Measurements from ENCODE around the gene DIPK1B. TPM values are rescaled to one million over a fixed set of nuclear protein-coding genes. Genes with fewer than 3 reads are reported as not detected.

Gene DIPK1B
- total RNA-seq, 1 experiment from 2014 or later = 40.4 TPM

- peak overlapping the region; percentile 99 for H3K4me3 ChIP-seq (ENCODE audit: low read depth, low read length)
- intact Hi-C loops (cut with micrococcal nuclease; ENCODE audit: unreplicated experiment) = loop anchor here (1.0 kb wide), 1 partner anchor 28 kb away; no protein-coding TSS in a partner anchor
- peaks cover 17% of the 10 kb centered on the region for H3K36me3 ChIP-seq (ENCODE audit: control insufficient read depth, insufficient read depth, low read length)
- H3K9me3 ChIP-seq = no peaks in the 10 kb centered on the region
- H3K9me3 Mint-ChIP-seq (ENCODE audit: unreplicated experiment) = no peaks in the 10 kb centered on the region
- no TSS peak for BruUV-seq (replicated peaks)
- no peaks in the 10 kb centered on the region for H3K27me3 Mint-ChIP-seq (ENCODE audit: insufficient read depth, unreplicated experiment)
- H3K4me3 Mint-ChIP-seq (ENCODE audit: unreplicated experiment) = peak overlapping the region; percentile 97
- DNase-seq = no peak
- peaks cover 80% of the 10 kb centered on the region for H3K36me3 Mint-ChIP-seq (ENCODE audit: insufficient read depth, unreplicated experiment)
- CTCF ChIA-PET = interaction anchor here (0.7 kb wide), 1 partner anchor 13 kb away, joined by 4 read pairs; no protein-coding TSS in a partner anchor
- TF ChIP-seq, protein P1, sequence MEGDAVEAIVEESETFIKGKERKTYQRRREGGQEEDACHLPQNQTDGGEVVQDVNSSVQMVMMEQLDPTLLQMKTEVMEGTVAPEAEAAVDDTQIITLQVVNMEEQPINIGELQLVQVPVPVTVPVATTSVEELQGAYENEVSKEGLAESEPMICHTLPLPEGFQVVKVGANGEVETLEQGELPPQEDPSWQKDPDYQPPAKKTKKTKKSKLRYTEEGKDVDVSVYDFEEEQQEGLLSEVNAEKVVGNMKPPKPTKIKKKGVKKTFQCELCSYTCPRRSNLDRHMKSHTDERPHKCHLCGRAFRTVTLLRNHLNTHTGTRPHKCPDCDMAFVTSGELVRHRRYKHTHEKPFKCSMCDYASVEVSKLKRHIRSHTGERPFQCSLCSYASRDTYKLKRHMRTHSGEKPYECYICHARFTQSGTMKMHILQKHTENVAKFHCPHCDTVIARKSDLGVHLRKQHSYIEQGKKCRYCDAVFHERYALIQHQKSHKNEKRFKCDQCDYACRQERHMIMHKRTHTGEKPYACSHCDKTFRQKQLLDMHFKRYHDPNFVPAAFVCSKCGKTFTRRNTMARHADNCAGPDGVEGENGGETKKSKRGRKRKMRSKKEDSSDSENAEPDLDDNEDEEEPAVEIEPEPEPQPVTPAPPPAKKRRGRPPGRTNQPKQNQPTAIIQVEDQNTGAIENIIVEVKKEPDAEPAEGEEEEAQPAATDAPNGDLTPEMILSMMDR (IDR thresholded peaks at IDR 0.05; ENCODE audit: insufficient read depth in 1 of 2, low read depth in 1 of 2, low read length in 1 of 2, severe bottlenecking in 1 of 2, unreplicated experiment in 1 of 2) = no peak
- POLR2A ChIA-PET = no interaction called here
- peaks cover 10% of the 10 kb centered on the region for H3K4me1 Mint-ChIP-seq (ENCODE audit: low read depth, unreplicated experiment)
- H3K27ac Mint-ChIP-seq (ENCODE audit: unreplicated experiment) = peak overlapping the region; percentile 100
- no peaks in the 10 kb centered on the region for H3K27me3 ChIP-seq (replicated peaks; ENCODE audit: control insufficient read depth, insufficient read depth, low read length)
- H3K4me1 ChIP-seq = peaks cover 17% of the 10 kb centered on the region
Observed at GRCh38 chr9:136726118-136726517, 13.7 kb downstream of the DIPK1B start.

GRCh38 chr9:136726631-136727191, 14.3 kb downstream of the DIPK1B start:
- peaks cover 74% of the 10 kb centered on the region for H3K36me3 Mint-ChIP-seq (ENCODE audit: insufficient read depth, unreplicated experiment)
- no peaks in the 10 kb centered on the region for H3K9me3 ChIP-seq
- BruUV-seq (replicated peaks) = no TSS peak
- peak in 1 of 2 experiments; percentile 49 for DNase-seq
- peak overlapping the region; percentile 100 for H3K27ac Mint-ChIP-seq (ENCODE audit: unreplicated experiment)
- ChIA-PET POLR2A (no interaction called here), CTCF (interaction anchor here (0.6 to 2.0 kb wide), 6 partner anchors 12 to 205 kb away, joined by 3 to 12 read pairs (median 4); partner anchors contain the start of genes LCN10 and RABL6)
- H3K27me3 ChIP-seq (replicated peaks; ENCODE audit: control insufficient read depth, insufficient read depth, low read length) = no peaks in the 10 kb centered on the region
- no peaks in the 10 kb centered on the region for H3K27me3 Mint-ChIP-seq (ENCODE audit: insufficient read depth, unreplicated experiment)
- peak overlapping the region; percentile 99 for H3K4me3 ChIP-seq (ENCODE audit: low read depth, low read length)
- peaks cover 17% of the 10 kb centered on the region for H3K4me1 ChIP-seq
- H3K36me3 ChIP-seq (ENCODE audit: control insufficient read depth, insufficient read depth, low read length) = peaks cover 17% of the 10 kb centered on the region
- H3K4me1 Mint-ChIP-seq (ENCODE audit: low read depth, unreplicated experiment) = peaks cover 10% of the 10 kb centered on the region
- H3K4me3 Mint-ChIP-seq (ENCODE audit: unreplicated experiment) = peak overlapping the region; percentile 97
- no peaks in the 10 kb centered on the region for H3K9me3 Mint-ChIP-seq (ENCODE audit: unreplicated experiment)
- TF ChIP-seq, protein P1 (IDR thresholded peaks at IDR 0.05; ENCODE audit: insufficient read depth in 1 of 2, low read depth in 1 of 2, low read length in 1 of 2, severe bottlenecking in 1 of 2, unreplicated experiment in 1 of 2) = peak; percentile 30 to 65
- intact Hi-C loops (cut with micrococcal nuclease; ENCODE audit: unreplicated experiment) = loop anchor here (1.0 kb wide), 1 partner anchor 28 kb away; no protein-coding TSS in a partner anchor

DNA sequence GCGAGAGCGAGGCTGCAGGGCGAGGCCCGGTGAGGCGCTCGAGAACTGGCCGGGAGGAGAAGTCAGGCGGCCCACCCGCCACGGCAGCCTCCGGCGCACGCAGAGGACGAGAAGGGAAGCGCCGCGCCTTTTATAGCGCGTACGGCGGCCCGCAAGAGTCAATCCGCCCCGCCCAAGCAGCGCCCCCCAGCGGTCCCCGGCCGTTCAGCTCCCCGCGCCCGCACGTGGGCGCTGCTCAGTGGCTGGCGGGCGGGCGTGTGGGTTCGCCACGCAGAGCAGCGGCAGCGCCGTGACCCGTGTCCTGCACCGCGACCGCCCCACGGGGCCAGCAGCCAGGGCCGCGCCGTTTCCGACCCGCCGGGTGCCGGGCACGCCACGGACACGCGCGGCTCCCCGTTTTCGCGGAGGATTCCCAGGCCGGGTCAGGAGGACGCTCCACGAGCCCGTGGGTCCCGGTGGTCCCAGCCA, 15.7 kb downstream of the DIPK1B start:
- DNase-seq = peak; percentile 88 to 95
- ChIA-PET POLR2A (interaction anchor here (0.5 to 2.7 kb wide), 11 partner anchors 13 to 633 kb away, joined by 3 to 8 read pairs (median 4); partner anchors contain the start of gene NACC2), CTCF (interaction anchor here (0.5 to 2.0 kb wide), 7 partner anchors 9 to 587 kb away, joined by 3 to 12 read pairs (median 4); partner anchors contain the start of gene LCN10)
- peak overlapping the region; percentile 99 for H3K4me3 ChIP-seq (ENCODE audit: low read depth, low read length)
- intact Hi-C loops (cut with micrococcal nuclease; ENCODE audit: unreplicated experiment) = loop anchor here (2.0 kb wide), 1 partner anchor 63 kb away; the partner anchor contains the start of gene TMEM141
- Mint-ChIP-seq H3K4me1 (ENCODE audit: low read depth, unreplicated experiment) (peaks cover 10% of the 10 kb centered on the region), H3K27ac (ENCODE audit: unreplicated experiment) (peak overlapping the region; percentile 100), H3K36me3 (ENCODE audit: insufficient read depth, unreplicated experiment) (peaks cover 66% of the 10 kb centered on the region), H3K9me3 (ENCODE audit: unreplicated experiment) (no peaks in the 10 kb centered on the region), H3K4me3 (ENCODE audit: unreplicated experiment) (peak overlapping the region; percentile 97), H3K27me3 (ENCODE audit: insufficient read depth, unreplicated experiment) (no peaks in the 10 kb centered on the region)
- H3K4me1 ChIP-seq = peaks cover 17% of the 10 kb centered on the region
- H3K27me3 ChIP-seq (replicated peaks; ENCODE audit: control insufficient read depth, insufficient read depth, low read length) = no peaks in the 10 kb centered on the region
- no TSS peak for BruUV-seq (replicated peaks)
- no peaks in the 10 kb centered on the region for H3K9me3 ChIP-seq
- peaks cover 17% of the 10 kb centered on the region for H3K36me3 ChIP-seq (ENCODE audit: control insufficient read depth, insufficient read depth, low read length)
- TF ChIP-seq, protein P1 (IDR thresholded peaks at IDR 0.05; ENCODE audit: insufficient read depth in 1 of 2, low read depth in 1 of 2, low read length in 1 of 2, severe bottlenecking in 1 of 2, unreplicated experiment in 1 of 2) = peak; percentile 83 to 89
